Measurements from ENCODE around the gene GRSF1. TPM values are rescaled to one million over a fixed set of nuclear protein-coding genes. Genes with fewer than 3 reads are reported as not detected.

Gene GRSF1
- total RNA-seq, 2 experiments from 2014 or later = 32.7 to 34.1 TPM

DNA sequence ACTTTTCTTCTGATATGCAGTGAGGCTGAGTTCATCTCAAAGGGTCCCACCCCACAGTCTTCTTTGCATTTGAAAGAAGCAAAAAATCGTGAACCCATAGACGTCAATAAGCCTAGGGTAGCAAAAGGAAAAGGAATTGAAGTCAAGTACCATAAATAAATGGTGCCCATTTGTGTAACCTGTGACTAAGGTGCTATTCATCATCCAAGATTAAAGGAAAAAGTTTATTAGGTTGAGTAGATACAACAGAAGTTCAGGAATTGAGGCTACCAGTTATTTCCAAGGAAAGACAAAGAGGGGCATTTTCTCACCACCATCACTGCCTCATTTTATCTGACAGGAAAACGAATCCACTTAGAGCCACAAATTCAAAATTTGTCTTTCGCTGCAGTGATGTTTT lies 18.8 kb upstream of the GRSF1 start:
- H3K9me3 ChIP-seq (ENCODE audit: control insufficient read depth in 1 of 2, insufficient read depth in 1 of 2, low read length in 2 of 2) = no peaks in the 10 kb centered on the region
- H3K4me3 ChIP-seq (ENCODE audit: low read length) = no peak overlapping the region
- CTCF ChIA-PET = no interaction called here
- ATAC-seq (ENCODE audit: poor library complexity) (no peak), DNase-seq (no peak)
- peaks cover 7% of the 10 kb centered on the region for H3K4me1 Mint-ChIP-seq (ENCODE audit: low read depth)
- H3K27me3 Mint-ChIP-seq = no peaks in the 10 kb centered on the region
- no peaks in the 10 kb centered on the region for H3K36me3 ChIP-seq (ENCODE audit: insufficient read depth, low read length)
- no peaks in the 10 kb centered on the region for H3K36me3 Mint-ChIP-seq (ENCODE audit: low read depth)
- no peak overlapping the region for H3K4me3 Mint-ChIP-seq
- H3K27ac Mint-ChIP-seq = no peak overlapping the region
- intact Hi-C loops (cut with DNase I, micrococcal nuclease) = no loop called here
- H3K4me1 ChIP-seq (ENCODE audit: insufficient read depth, low read length) = peaks cover 4% of the 10 kb centered on the region
- TF ChIP-seq, protein P1, sequence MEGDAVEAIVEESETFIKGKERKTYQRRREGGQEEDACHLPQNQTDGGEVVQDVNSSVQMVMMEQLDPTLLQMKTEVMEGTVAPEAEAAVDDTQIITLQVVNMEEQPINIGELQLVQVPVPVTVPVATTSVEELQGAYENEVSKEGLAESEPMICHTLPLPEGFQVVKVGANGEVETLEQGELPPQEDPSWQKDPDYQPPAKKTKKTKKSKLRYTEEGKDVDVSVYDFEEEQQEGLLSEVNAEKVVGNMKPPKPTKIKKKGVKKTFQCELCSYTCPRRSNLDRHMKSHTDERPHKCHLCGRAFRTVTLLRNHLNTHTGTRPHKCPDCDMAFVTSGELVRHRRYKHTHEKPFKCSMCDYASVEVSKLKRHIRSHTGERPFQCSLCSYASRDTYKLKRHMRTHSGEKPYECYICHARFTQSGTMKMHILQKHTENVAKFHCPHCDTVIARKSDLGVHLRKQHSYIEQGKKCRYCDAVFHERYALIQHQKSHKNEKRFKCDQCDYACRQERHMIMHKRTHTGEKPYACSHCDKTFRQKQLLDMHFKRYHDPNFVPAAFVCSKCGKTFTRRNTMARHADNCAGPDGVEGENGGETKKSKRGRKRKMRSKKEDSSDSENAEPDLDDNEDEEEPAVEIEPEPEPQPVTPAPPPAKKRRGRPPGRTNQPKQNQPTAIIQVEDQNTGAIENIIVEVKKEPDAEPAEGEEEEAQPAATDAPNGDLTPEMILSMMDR (IDR thresholded peaks at IDR 0.05) = no peak
- no peak overlapping the region for H3K27ac ChIP-seq (ENCODE audit: low read depth in 1 of 2, low read length in 2 of 2)
- POLR2A ChIA-PET = no interaction called here
- H3K27me3 ChIP-seq (ENCODE audit: control insufficient read depth in 1 of 2, insufficient read depth in 2 of 2, low read length in 2 of 2) = no peaks in the 10 kb centered on the region
- no peaks in the 10 kb centered on the region for H3K9me3 Mint-ChIP-seq

GRCh38 chr4:70855464-70855863 lies 15.8 kb upstream of the GRSF1 start:
- no peaks in the 10 kb centered on the region for H3K4me1 Mint-ChIP-seq (ENCODE audit: low read depth)
- no peaks in the 10 kb centered on the region for H3K9me3 Mint-ChIP-seq
- H3K27me3 ChIP-seq (ENCODE audit: control insufficient read depth in 1 of 2, insufficient read depth in 2 of 2, low read length in 2 of 2) = no peaks in the 10 kb centered on the region
- ATAC-seq (ENCODE audit: poor library complexity) (no peak), DNase-seq (no peak)
- H3K36me3 Mint-ChIP-seq (ENCODE audit: low read depth) = no peaks in the 10 kb centered on the region
- H3K27ac Mint-ChIP-seq = no peak overlapping the region
- no peaks in the 10 kb centered on the region for H3K36me3 ChIP-seq (ENCODE audit: insufficient read depth, low read length)
- no peak overlapping the region for H3K27ac ChIP-seq (ENCODE audit: low read depth in 1 of 2, low read length in 2 of 2)
- H3K9me3 ChIP-seq (ENCODE audit: control insufficient read depth in 1 of 2, insufficient read depth in 1 of 2, low read length in 2 of 2) = no peaks in the 10 kb centered on the region
- intact Hi-C loops (cut with DNase I, micrococcal nuclease) = no loop called here
- CTCF ChIA-PET = no interaction called here
- H3K4me3 Mint-ChIP-seq = no peak overlapping the region
- TF ChIP-seq, protein P1 (IDR thresholded peaks at IDR 0.05) = no peak
- no peak overlapping the region for H3K4me3 ChIP-seq (ENCODE audit: low read length)
- no peaks in the 10 kb centered on the region for H3K27me3 Mint-ChIP-seq
- POLR2A ChIA-PET = no interaction called here
- H3K4me1 ChIP-seq (ENCODE audit: insufficient read depth, low read length) = no peaks in the 10 kb centered on the region

DNA sequence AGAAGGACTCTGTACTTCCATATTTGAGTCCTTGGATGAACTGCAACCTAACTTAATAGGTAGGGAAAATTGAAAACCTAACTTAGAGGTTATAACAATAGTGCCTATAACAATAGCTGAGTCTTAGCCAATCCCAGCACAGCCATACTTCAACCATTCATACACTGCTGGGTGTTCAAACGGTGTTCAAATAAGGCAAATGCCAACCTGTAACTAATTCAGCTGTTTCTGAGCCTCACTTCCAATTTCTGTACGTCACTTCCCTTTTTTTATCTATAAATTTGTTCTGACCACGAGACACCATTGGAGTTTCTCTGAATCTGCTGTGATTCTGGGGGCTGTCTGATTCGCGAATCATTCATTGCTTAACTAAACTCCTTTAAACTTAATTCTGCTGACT lies 9.6 kb upstream of the GRSF1 start:
- Mint-ChIP-seq H3K4me3 (no peak overlapping the region), H3K4me1 (ENCODE audit: low read depth) (no peaks in the 10 kb centered on the region), H3K36me3 (ENCODE audit: low read depth) (no peaks in the 10 kb centered on the region), H3K9me3 (no peaks in the 10 kb centered on the region), H3K27me3 (no peaks in the 10 kb centered on the region), H3K27ac (no peak overlapping the region)
- ATAC-seq (ENCODE audit: poor library complexity) (no peak), DNase-seq (no peak)
- no peaks in the 10 kb centered on the region for H3K4me1 ChIP-seq (ENCODE audit: insufficient read depth, low read length)
- H3K4me3 ChIP-seq (ENCODE audit: low read length) = no peak overlapping the region
- CTCF ChIA-PET = no interaction called here
- no peaks in the 10 kb centered on the region for H3K36me3 ChIP-seq (ENCODE audit: insufficient read depth, low read length)
- intact Hi-C loops (cut with DNase I, micrococcal nuclease) = no loop called here
- no peak overlapping the region for H3K27ac ChIP-seq (ENCODE audit: low read depth in 1 of 2, low read length in 2 of 2)
- no peaks in the 10 kb centered on the region for H3K9me3 ChIP-seq (ENCODE audit: control insufficient read depth in 1 of 2, insufficient read depth in 1 of 2, low read length in 2 of 2)
- TF ChIP-seq, protein P1 (IDR thresholded peaks at IDR 0.05) = no peak
- H3K27me3 ChIP-seq (ENCODE audit: control insufficient read depth in 1 of 2, insufficient read depth in 2 of 2, low read length in 2 of 2) = no peaks in the 10 kb centered on the region
- POLR2A ChIA-PET = no interaction called here

Data from CD4-positive, alpha-beta T cell (primary cell).